ENCODE data around the gene CELF2.

Gene CELF2

GRCh38 chr10:11300563-11300962 lies 282.9 kb downstream of the CELF2 start:
- peaks cover 17 to 89% (median 74%) of the 10 kb centered on the region in 5 donors for H3K36me3 ChIP-seq (ENCODE audit: control insufficient read depth in 5 of 5, insufficient read depth in 5 of 5, low read length in 5 of 5)
- no peak overlapping the region for H3K9ac ChIP-seq (ENCODE audit: low read length in 5 of 5)
- no peak overlapping the region for H3K4me3 ChIP-seq (ENCODE audit: low read depth in 1 of 5, low read length in 5 of 5)
- H3K9me3 ChIP-seq (ENCODE audit: control insufficient read depth in 5 of 5, low read length in 5 of 5): no peaks in the 10 kb centered on the region
- no peak overlapping the region for H3K27ac ChIP-seq (ENCODE audit: low read depth, low read length)
- no peaks in the 10 kb centered on the region for H3K27me3 ChIP-seq (ENCODE audit: control insufficient read depth in 5 of 5, insufficient read depth in 4 of 5, low read length in 5 of 5)
- peaks cover 0 to 4% (median 0%) of the 10 kb centered on the region in 5 donors for H3K4me1 ChIP-seq (ENCODE audit: control insufficient read depth in 5 of 5, insufficient read depth in 5 of 5, low read length in 5 of 5)

- Histone ChIP-seq H3K4me1 (ENCODE audit: control insufficient read depth in 5 of 5, insufficient read depth in 5 of 5, low read length in 5 of 5) (peaks cover 0 to 4% (median 0%) of the 10 kb centered on the region in 5 donors), H3K36me3 (ENCODE audit: control insufficient read depth in 5 of 5, insufficient read depth in 5 of 5, low read length in 5 of 5) (peaks cover 17 to 88% (median 71%) of the 10 kb centered on the region in 5 donors), H3K9ac (ENCODE audit: low read length in 5 of 5) (no peak overlapping the region)
Measured at GRCh38 chr10:11301571-11302111, 284.0 kb downstream of the CELF2 start.

GRCh38 chr10:11302181-11302580 lies 284.5 kb downstream of the CELF2 start:
- Histone ChIP-seq H3K9ac (ENCODE audit: low read length in 5 of 5) (no peak overlapping the region), H3K4me1 (ENCODE audit: control insufficient read depth in 5 of 5, insufficient read depth in 5 of 5, low read length in 5 of 5) (peaks cover 0 to 4% (median 0%) of the 10 kb centered on the region in 5 donors), H3K27ac (ENCODE audit: low read depth, low read length) (no peak overlapping the region), H3K9me3 (ENCODE audit: control insufficient read depth in 5 of 5, low read length in 5 of 5) (peaks cover 0 to 6% (median 3%) of the 10 kb centered on the region in 5 donors), H3K36me3 (ENCODE audit: control insufficient read depth in 5 of 5, insufficient read depth in 5 of 5, low read length in 5 of 5) (peaks cover 17 to 88% (median 73%) of the 10 kb centered on the region in 5 donors), H3K4me3 (ENCODE audit: low read depth in 1 of 5, low read length in 5 of 5) (no peak overlapping the region), H3K27me3 (ENCODE audit: control insufficient read depth in 5 of 5, insufficient read depth in 4 of 5, low read length in 5 of 5) (no peaks in the 10 kb centered on the region)

More at GRCh38 chr10:11301571-11302111, 284.0 kb downstream of the CELF2 start:
- H3K4me3 ChIP-seq (ENCODE audit: low read depth in 1 of 5, low read length in 5 of 5): no peak overlapping the region
- H3K27ac ChIP-seq (ENCODE audit: low read depth, low read length): no peak overlapping the region
- H3K27me3 ChIP-seq (ENCODE audit: control insufficient read depth in 5 of 5, insufficient read depth in 4 of 5, low read length in 5 of 5): no peaks in the 10 kb centered on the region
- peaks cover 0 to under 1% (median 0%) of the 10 kb centered on the region in 5 donors for H3K9me3 ChIP-seq (ENCODE audit: control insufficient read depth in 5 of 5, low read length in 5 of 5)

- no peaks in the 10 kb centered on the region for H3K4me1 ChIP-seq (ENCODE audit: control insufficient read depth in 5 of 5, insufficient read depth in 5 of 5, low read length in 5 of 5)
- no peak overlapping the region for H3K27ac ChIP-seq (ENCODE audit: low read depth, low read length)
- H3K9me3 ChIP-seq (ENCODE audit: control insufficient read depth in 5 of 5, low read length in 5 of 5): peaks cover 0 to 17% (median 13%) of the 10 kb centered on the region in 5 donors
- H3K4me3 ChIP-seq (ENCODE audit: low read depth in 1 of 5, low read length in 5 of 5): no peak overlapping the region
- no peak overlapping the region for H3K9ac ChIP-seq (ENCODE audit: low read length in 5 of 5)
- H3K27me3 ChIP-seq (ENCODE audit: control insufficient read depth in 5 of 5, insufficient read depth in 4 of 5, low read length in 5 of 5): no peaks in the 10 kb centered on the region
- H3K36me3 ChIP-seq (ENCODE audit: control insufficient read depth in 5 of 5, insufficient read depth in 5 of 5, low read length in 5 of 5): peaks cover 26 to 86% (median 73%) of the 10 kb centered on the region in 5 donors
Measured at GRCh38 chr10:11303361-11304170, 285.9 kb downstream of the CELF2 start.

- Histone ChIP-seq H3K9ac (ENCODE audit: low read length in 5 of 5) (no peak overlapping the region), H3K9me3 (ENCODE audit: control insufficient read depth in 5 of 5, low read length in 5 of 5) (peaks cover 0 to 17% (median 13%) of the 10 kb centered on the region in 5 donors), H3K27me3 (ENCODE audit: control insufficient read depth in 5 of 5, insufficient read depth in 4 of 5, low read length in 5 of 5) (no peaks in the 10 kb centered on the region), H3K27ac (ENCODE audit: low read depth, low read length) (no peak overlapping the region), H3K4me1 (ENCODE audit: control insufficient read depth in 5 of 5, insufficient read depth in 5 of 5, low read length in 5 of 5) (peaks cover 0 to 8% (median 4%) of the 10 kb centered on the region in 5 donors), H3K4me3 (ENCODE audit: low read depth in 1 of 5, low read length in 5 of 5) (no peak overlapping the region), H3K36me3 (ENCODE audit: control insufficient read depth in 5 of 5, insufficient read depth in 5 of 5, low read length in 5 of 5) (peaks cover 24 to 79% (median 60%) of the 10 kb centered on the region in 5 donors)
Measured at GRCh38 chr10:11304906-11305585, 287.4 kb downstream of the CELF2 start.

GRCh38 chr10:11305825-11306593 lies 288.3 kb downstream of the CELF2 start:
- Histone ChIP-seq H3K36me3 (ENCODE audit: control insufficient read depth in 5 of 5, insufficient read depth in 5 of 5, low read length in 5 of 5) (peaks cover 20 to 72% (median 52%) of the 10 kb centered on the region in 5 donors), H3K4me1 (ENCODE audit: control insufficient read depth in 5 of 5, insufficient read depth in 5 of 5, low read length in 5 of 5) (peaks cover 0 to 10% (median 7%) of the 10 kb centered on the region in 5 donors), H3K27ac (ENCODE audit: low read depth, low read length) (no peak overlapping the region), H3K9ac (ENCODE audit: low read length in 5 of 5) (no peak overlapping the region), H3K27me3 (ENCODE audit: control insufficient read depth in 5 of 5, insufficient read depth in 4 of 5, low read length in 5 of 5) (no peaks in the 10 kb centered on the region), H3K9me3 (ENCODE audit: control insufficient read depth in 5 of 5, low read length in 5 of 5) (peaks cover 0 to 17% (median 13%) of the 10 kb centered on the region in 5 donors), H3K4me3 (ENCODE audit: low read depth in 1 of 5, low read length in 5 of 5) (no peak overlapping the region)

GRCh38 chr10:11307004-11307403 lies 289.3 kb downstream of the CELF2 start:
- peaks cover 23 to 65% (median 47%) of the 10 kb centered on the region in 5 donors for H3K36me3 ChIP-seq (ENCODE audit: control insufficient read depth in 5 of 5, insufficient read depth in 5 of 5, low read length in 5 of 5)
- no peak overlapping the region for H3K9ac ChIP-seq (ENCODE audit: low read length in 5 of 5)
- H3K4me3 ChIP-seq (ENCODE audit: low read depth in 1 of 5, low read length in 5 of 5): no peak overlapping the region
- H3K27ac ChIP-seq (ENCODE audit: low read depth, low read length): no peak overlapping the region
- peaks cover 0 to 10% (median 7%) of the 10 kb centered on the region in 5 donors for H3K4me1 ChIP-seq (ENCODE audit: control insufficient read depth in 5 of 5, insufficient read depth in 5 of 5, low read length in 5 of 5)
- H3K9me3 ChIP-seq (ENCODE audit: control insufficient read depth in 5 of 5, low read length in 5 of 5): peaks cover 0 to 17% (median 13%) of the 10 kb centered on the region in 5 donors
- H3K27me3 ChIP-seq (ENCODE audit: control insufficient read depth in 5 of 5, insufficient read depth in 4 of 5, low read length in 5 of 5): no peaks in the 10 kb centered on the region

GRCh38 chr10:11307937-11308336 lies 290.3 kb downstream of the CELF2 start:
- Histone ChIP-seq H3K27me3 (ENCODE audit: control insufficient read depth in 5 of 5, insufficient read depth in 4 of 5, low read length in 5 of 5) (no peaks in the 10 kb centered on the region), H3K27ac (ENCODE audit: low read depth, low read length) (no peak overlapping the region), H3K9me3 (ENCODE audit: control insufficient read depth in 5 of 5, low read length in 5 of 5) (peaks cover 0 to 17% (median 13%) of the 10 kb centered on the region in 5 donors), H3K9ac (ENCODE audit: low read length in 5 of 5) (no peak overlapping the region), H3K36me3 (ENCODE audit: control insufficient read depth in 5 of 5, insufficient read depth in 5 of 5, low read length in 5 of 5) (peaks cover 27 to 55% (median 38%) of the 10 kb centered on the region in 5 donors), H3K4me1 (ENCODE audit: control insufficient read depth in 5 of 5, insufficient read depth in 5 of 5, low read length in 5 of 5) (peaks cover 0 to 10% (median 7%) of the 10 kb centered on the region in 5 donors), H3K4me3 (ENCODE audit: low read depth in 1 of 5, low read length in 5 of 5) (peak overlapping the region in 1 of 5 donors; percentile 47)

- no peaks in the 10 kb centered on the region for H3K27me3 ChIP-seq (ENCODE audit: control insufficient read depth in 5 of 5, insufficient read depth in 4 of 5, low read length in 5 of 5)
- no peak overlapping the region for H3K4me3 ChIP-seq (ENCODE audit: low read depth in 1 of 5, low read length in 5 of 5)
- peaks cover 17 to 49% (median 31%) of the 10 kb centered on the region in 5 donors for H3K36me3 ChIP-seq (ENCODE audit: control insufficient read depth in 5 of 5, insufficient read depth in 5 of 5, low read length in 5 of 5)
- H3K9me3 ChIP-seq (ENCODE audit: control insufficient read depth in 5 of 5, low read length in 5 of 5): peaks cover 0 to 17% (median 13%) of the 10 kb centered on the region in 5 donors
- H3K9ac ChIP-seq (ENCODE audit: low read length in 5 of 5): no peak overlapping the region
- no peak overlapping the region for H3K27ac ChIP-seq (ENCODE audit: low read depth, low read length)
- peaks cover 0 to 10% (median 7%) of the 10 kb centered on the region in 5 donors for H3K4me1 ChIP-seq (ENCODE audit: control insufficient read depth in 5 of 5, insufficient read depth in 5 of 5, low read length in 5 of 5)
Measured at GRCh38 chr10:11311027-11311426, 293.4 kb downstream of the CELF2 start.

Measured in subcutaneous abdominal adipose tissue (tissue), 5 donors.